ENCODE measurements around the gene ANKRD27. TPM values are rescaled to one million over a fixed set of nuclear protein-coding genes. Genes with fewer than 3 reads are reported as not detected.

Gene ANKRD27
- total and polyA plus RNA-seq, 8 donors, result 8.8 to 61.7 (median 23.3) TPM

DNA sequence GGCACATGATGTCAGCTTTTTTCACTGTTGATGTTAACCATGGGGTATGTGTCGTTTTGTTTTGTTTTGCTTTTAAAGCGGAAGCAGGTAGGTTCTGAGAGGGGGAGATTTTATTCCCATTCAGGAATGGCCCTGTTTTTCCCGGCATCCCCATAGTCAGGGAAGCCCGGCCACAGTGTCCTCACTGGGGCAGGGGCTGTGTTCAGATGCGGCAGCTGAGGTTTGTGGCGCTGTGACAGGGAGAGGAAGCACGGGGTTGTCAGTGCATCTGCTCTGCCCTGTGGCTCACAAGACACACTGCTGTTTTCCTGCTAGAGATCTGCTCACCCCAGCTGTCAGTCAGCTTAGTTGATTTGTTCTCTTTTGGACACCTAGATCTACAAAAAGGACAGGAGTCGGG, 27.6 kb downstream of the ANKRD27 start:
- 86 to 91% (median 90%) methylated on average over 8 of the region's 8 CpGs for WGBS, 5 donors
- intact Hi-C loops (cut with DNase I; ENCODE audit: low total_unique reads), result no loop called here
- no peaks in the 10 kb centered on the region for H3K27me3 ChIP-seq

DNA sequence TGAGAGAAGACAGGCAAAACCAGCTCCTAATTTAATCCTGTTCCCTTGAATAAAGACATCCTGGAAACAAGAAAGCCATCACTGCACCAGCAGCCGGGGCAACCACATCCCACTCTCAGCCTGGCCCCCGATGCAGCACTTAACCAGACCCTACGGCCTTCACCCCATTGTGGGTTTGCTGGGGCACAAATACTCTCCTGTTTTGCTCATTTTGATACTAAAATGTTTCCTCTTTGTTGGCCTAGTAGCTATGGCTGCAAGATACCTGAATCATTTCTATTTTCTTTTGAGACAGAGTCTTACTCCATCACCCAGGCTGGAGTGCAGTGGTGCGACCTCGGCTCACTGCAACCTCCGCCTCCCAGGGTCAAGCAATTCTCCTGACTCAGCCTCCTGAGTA, 28.4 kb downstream of the ANKRD27 start:
- peaks cover 49 to 91% (median 85%) of the 10 kb centered on the region in 4 donors for H3K36me3 ChIP-seq

More for the DNA sequence above, 27.6 kb downstream of the ANKRD27 start:
- Histone ChIP-seq H3K36me3 (peaks cover 42 to 83% (median 77%) of the 10 kb centered on the region in 4 donors), H3K4me1 (peaks cover 7 to 15% (median 12%) of the 10 kb centered on the region in 4 donors), H3K27ac (no peak overlapping the region), H3K9me3 (no peaks in the 10 kb centered on the region), H3K4me3 (no peak overlapping the region)
- DNase-seq, result peak in 1 of 2 donors; percentile 9
- TF ChIP-seq POLR2A (IDR thresholded peaks at IDR 0.05) (no peak), POLR2AphosphoS5 (IDR thresholded peaks at IDR 0.05) (no peak), EP300 (IDR thresholded peaks at IDR 0.05) (no peak)
- TF ChIP-seq, protein P1, sequence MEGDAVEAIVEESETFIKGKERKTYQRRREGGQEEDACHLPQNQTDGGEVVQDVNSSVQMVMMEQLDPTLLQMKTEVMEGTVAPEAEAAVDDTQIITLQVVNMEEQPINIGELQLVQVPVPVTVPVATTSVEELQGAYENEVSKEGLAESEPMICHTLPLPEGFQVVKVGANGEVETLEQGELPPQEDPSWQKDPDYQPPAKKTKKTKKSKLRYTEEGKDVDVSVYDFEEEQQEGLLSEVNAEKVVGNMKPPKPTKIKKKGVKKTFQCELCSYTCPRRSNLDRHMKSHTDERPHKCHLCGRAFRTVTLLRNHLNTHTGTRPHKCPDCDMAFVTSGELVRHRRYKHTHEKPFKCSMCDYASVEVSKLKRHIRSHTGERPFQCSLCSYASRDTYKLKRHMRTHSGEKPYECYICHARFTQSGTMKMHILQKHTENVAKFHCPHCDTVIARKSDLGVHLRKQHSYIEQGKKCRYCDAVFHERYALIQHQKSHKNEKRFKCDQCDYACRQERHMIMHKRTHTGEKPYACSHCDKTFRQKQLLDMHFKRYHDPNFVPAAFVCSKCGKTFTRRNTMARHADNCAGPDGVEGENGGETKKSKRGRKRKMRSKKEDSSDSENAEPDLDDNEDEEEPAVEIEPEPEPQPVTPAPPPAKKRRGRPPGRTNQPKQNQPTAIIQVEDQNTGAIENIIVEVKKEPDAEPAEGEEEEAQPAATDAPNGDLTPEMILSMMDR (IDR thresholded peaks at IDR 0.05), result no peak

DNA sequence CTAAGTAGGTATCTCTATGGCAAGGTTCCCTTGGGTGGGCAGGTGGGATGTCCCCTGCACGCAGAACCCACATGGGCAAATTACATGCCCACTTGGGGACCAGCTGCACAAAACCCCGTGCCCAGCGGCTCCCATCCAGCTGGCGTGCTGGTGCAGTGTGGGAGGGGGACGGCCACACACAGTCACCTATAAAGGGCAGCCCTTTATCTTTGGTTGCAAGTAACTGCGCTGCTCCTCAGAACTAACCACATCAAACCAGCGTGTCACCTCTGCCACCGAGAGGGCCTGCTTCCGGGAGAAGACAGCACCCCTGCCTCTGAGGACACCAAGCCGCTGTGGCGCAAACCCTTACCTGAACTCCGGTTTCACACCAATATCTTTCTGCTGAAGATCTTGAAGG, 32.2 kb downstream of the ANKRD27 start:
- TF ChIP-seq, protein P1 (IDR thresholded peaks at IDR 0.05), result no peak
- TF ChIP-seq POLR2AphosphoS5 (IDR thresholded peaks at IDR 0.05), result no peak
- TF ChIP-seq EP300 (IDR thresholded peaks at IDR 0.05), result no peak
- no peak for TF ChIP-seq POLR2A (IDR thresholded peaks at IDR 0.05)
- DNase-seq, result peak in 1 of 2 donors; percentile 57
- no peaks in the 10 kb centered on the region for H3K9me3 ChIP-seq
- no peak overlapping the region for H3K27ac ChIP-seq
- WGBS, 5 donors, result 81 to 92% (median 89%) methylated on average over 11 to 12 of the region's 12 CpGs
- intact Hi-C loops (cut with DNase I; ENCODE audit: low total_unique reads), result no loop called here
- no peak overlapping the region for H3K4me3 ChIP-seq
- H3K4me1 ChIP-seq, result no peaks in the 10 kb centered on the region
- H3K36me3 ChIP-seq, result peaks cover 63 to 100% (median 98%) of the 10 kb centered on the region in 4 donors
- H3K27me3 ChIP-seq, result no peaks in the 10 kb centered on the region

More for the DNA sequence above, 28.4 kb downstream of the ANKRD27 start:
- Histone ChIP-seq H3K4me3 (no peak overlapping the region), H3K27ac (no peak overlapping the region), H3K4me1 (peaks cover 0 to 7% (median 6%) of the 10 kb centered on the region in 4 donors), H3K9me3 (no peaks in the 10 kb centered on the region), H3K27me3 (no peaks in the 10 kb centered on the region)
- TF ChIP-seq EP300 (IDR thresholded peaks at IDR 0.05) (no peak), POLR2A (IDR thresholded peaks at IDR 0.05) (no peak), POLR2AphosphoS5 (IDR thresholded peaks at IDR 0.05) (no peak)
- TF ChIP-seq, protein P1 (IDR thresholded peaks at IDR 0.05), result no peak
- intact Hi-C loops (cut with DNase I; ENCODE audit: low total_unique reads), result no loop called here
- DNase-seq, result no peak
- WGBS, 5 donors, result 84 to 94% (median 88%) methylated on average over 6 of the region's 6 CpGs

DNA sequence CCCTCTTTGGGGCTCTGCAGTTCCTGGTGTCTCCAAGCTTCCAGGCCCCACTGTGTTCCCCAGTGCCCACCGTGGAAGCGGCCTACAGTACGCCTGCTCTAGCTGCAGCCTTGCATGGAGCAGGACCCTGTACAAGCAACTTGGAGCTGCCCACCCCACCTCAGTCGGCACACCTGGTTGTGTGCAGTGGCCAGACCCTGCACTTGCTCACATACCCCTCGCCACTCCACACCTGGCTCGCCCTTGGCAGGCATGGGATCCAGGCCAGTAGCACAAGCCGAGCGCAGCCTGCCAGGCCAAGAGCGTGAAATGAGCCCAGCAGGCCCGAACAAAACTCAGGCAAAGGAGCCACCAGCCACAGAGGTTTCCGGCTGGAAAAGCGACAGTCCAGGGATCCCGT, 36.4 kb downstream of the ANKRD27 start:
- Histone ChIP-seq H3K27me3 (no peaks in the 10 kb centered on the region), H3K36me3 (peaks cover 46 to 97% (median 95%) of the 10 kb centered on the region in 4 donors), H3K9me3 (no peaks in the 10 kb centered on the region), H3K27ac (no peak overlapping the region), H3K4me3 (no peak overlapping the region), H3K4me1 (no peaks in the 10 kb centered on the region)
- no peak for TF ChIP-seq POLR2AphosphoS5 (IDR thresholded peaks at IDR 0.05)
- DNase-seq, result no peak
- intact Hi-C loops (cut with DNase I; ENCODE audit: low total_unique reads), result no loop called here
- 96 to 99% (median 98%) methylated on average over 11 to 13 of the region's 13 CpGs for WGBS, 5 donors

DNA sequence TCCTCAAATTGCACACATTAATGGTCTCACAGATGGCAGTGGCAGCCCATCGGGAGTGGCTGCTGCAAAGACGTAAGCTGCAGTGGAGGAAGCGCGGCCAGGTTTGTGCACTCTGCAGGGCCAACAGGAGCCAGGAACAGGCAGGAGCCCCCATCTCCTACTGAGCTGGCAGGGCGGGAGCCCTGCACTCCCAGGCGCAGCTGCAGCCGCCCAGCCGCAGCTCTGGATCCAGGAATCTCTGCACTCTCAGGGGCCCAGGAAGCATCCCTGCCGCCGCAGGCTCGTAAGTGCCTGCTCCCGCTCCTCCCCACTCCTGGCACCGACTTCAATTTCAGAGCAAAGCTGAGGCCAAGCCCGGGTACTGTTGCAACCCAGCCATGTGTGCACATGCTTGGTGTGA, 37.5 kb downstream of the ANKRD27 start:
- Histone ChIP-seq H3K4me3 (no peak overlapping the region), H3K9me3 (no peaks in the 10 kb centered on the region), H3K27ac (no peak overlapping the region), H3K36me3 (peaks cover 35 to 97% (median 93%) of the 10 kb centered on the region in 4 donors), H3K4me1 (no peaks in the 10 kb centered on the region), H3K27me3 (no peaks in the 10 kb centered on the region)
- DNase-seq, result no peak
- WGBS, 5 donors, result 85 to 96% (median 88%) methylated on average over 12 to 14 of the region's 14 CpGs
- intact Hi-C loops (cut with DNase I; ENCODE audit: low total_unique reads), result no loop called here
- TF ChIP-seq POLR2A (IDR thresholded peaks at IDR 0.05) (no peak), POLR2AphosphoS5 (IDR thresholded peaks at IDR 0.05) (no peak), EP300 (IDR thresholded peaks at IDR 0.05) (no peak)
- TF ChIP-seq, protein P1 (IDR thresholded peaks at IDR 0.05), result no peak
